Stomach (tissue), 9 donors: ENCODE measurements around the gene PCDHA9. TPM values are rescaled to one million over a fixed set of nuclear protein-coding genes. Genes with fewer than 3 reads are reported as not detected.
"Not testable (repeated sequence)": the region's sequence is repeated elsewhere in the genome, so short reads cannot be mapped to it uniquely, and the experiment has no call there.

Source experiments
- DNase-seq, 2 donors: peaks; one replicate each; pipeline versions ENCODE4 v3.0.0 to v3.0.0-alpha.2; 2013 to 2019
- H3K27ac ChIP-seq, 5 donors: fragments of 200-600 bp in 4 of 5; sonication (generic) in 4 of 5; one replicate each; pipeline ENCODE4 v1.5.1; 2013 to 2019; ENCODE audit warnings: mild to moderate bottlenecking in 1 of 5, moderate library complexity in 1 of 5
- H3K27me3 ChIP-seq, 3 donors: fragments of 200-600 bp; sonication (generic); one replicate each; pipeline ENCODE4 v1.5.1; 2017 to 2019; ENCODE audit warnings: mixed run types in 1 of 3
- H3K36me3 ChIP-seq, 4 donors: fragments of 200-600 bp; sonication (generic); 1 replicate in 3 of 4; 2 replicates in 1 of 4; pipeline ENCODE4 v1.5.1; 2016 to 2019
- H3K4me1 ChIP-seq, 4 donors: fragments of 200-600 bp; sonication (generic); one replicate each; pipeline ENCODE4 v1.5.1; 2016 to 2019
- H3K4me3 ChIP-seq, 4 donors: fragments of 200-600 bp; sonication (generic) in 3 of 4; one replicate each; pipeline ENCODE4 v1.5.1; 2016 to 2019; ENCODE audit warnings: mild to moderate bottlenecking in 1 of 4
- H3K9me3 ChIP-seq, 4 donors: fragments of 200-600 bp; sonication (generic); one replicate each; pipeline ENCODE4 v1.5.1; 2016 to 2019
- EP300 ChIP-seq: sonication (generic); formaldehyde crosslinking; IDR thresholded peaks from one replicate; pipeline ENCODE4 v1.6.1; 2017; ENCODE audit warnings: antibody characterized with exemption
- POLR2A ChIP-seq, 4 donors: fragments of 450-650 bp; IDR thresholded peaks; one replicate each; pipeline ENCODE4 v1.6.1; 2016; ENCODE audit warnings: antibody characterized with exemption in 4 of 4, control low read depth in 2 of 4, mild to moderate bottlenecking in 1 of 4, moderate library complexity in 1 of 4
- POLR2AphosphoS5 ChIP-seq, 3 donors: sonication (generic); formaldehyde crosslinking; IDR thresholded peaks; one replicate each; pipeline ENCODE4 v1.6.1; 2016; ENCODE audit warnings: antibody characterized with exemption in 3 of 3
- whole genome bisulfite sequencing, 5 donors: extraction: QIAGEN DNeasy Blood & Tissue Kit in 3 of 5; methylation state at CpG; one replicate each; pipeline versions ENCODE4 v1.1.5 to v1.1.7; 2013 to 2018; 5-methylcytosine and 5-hydroxymethylcytosine counted together
- intact Hi-C: fragments of 100-400 bp; cut with DNase I; formaldehyde crosslinking; loops from one replicate; pipeline ENCODE4 v1.15.1; 2023; ENCODE audit warnings: low total_unique reads
- polyA plus RNA-seq, 3 donors: library from polyadenylated mRNA; stranded (reverse); fragments of 200-250 nt; gene quantifications; one replicate each; pipeline ENCODE4 v1.2.3, GENCODE V29; 2013
- total RNA-seq, 5 donors: library from RNA; depleted of rRNA; stranded (reverse); fragments of >200 nt; gene quantifications; one replicate each; pipeline versions ENCODE4 v1.1.0 to v1.2.3, GENCODE V29; 2014 to 2016
- TF ChIP-seq, protein P1 (sequence below), 7 experiments: fragments of 450-650 bp in 4 of 7; fragments of 200-600 bp in 3 of 7; sonication (generic) in 3 of 7; IDR thresholded peaks; one replicate each; pipeline ENCODE4 v1.5.1; 2016 to 2019; ENCODE audit warnings: antibody characterized with exemption in 7 of 7, control low read depth in 2 of 7, mild to moderate bottlenecking in 1 of 7
- donor health status: healthy with polysubstance abuse.
- donor health status: Bipolar disorder and iron deficiency.
- donor health status: healthy.

The PCDHA9 gene
- total and polyA plus RNA-seq, 8 donors = 0.03 to 3.3 (median 0.59) TPM; not detected in 4

DNA sequence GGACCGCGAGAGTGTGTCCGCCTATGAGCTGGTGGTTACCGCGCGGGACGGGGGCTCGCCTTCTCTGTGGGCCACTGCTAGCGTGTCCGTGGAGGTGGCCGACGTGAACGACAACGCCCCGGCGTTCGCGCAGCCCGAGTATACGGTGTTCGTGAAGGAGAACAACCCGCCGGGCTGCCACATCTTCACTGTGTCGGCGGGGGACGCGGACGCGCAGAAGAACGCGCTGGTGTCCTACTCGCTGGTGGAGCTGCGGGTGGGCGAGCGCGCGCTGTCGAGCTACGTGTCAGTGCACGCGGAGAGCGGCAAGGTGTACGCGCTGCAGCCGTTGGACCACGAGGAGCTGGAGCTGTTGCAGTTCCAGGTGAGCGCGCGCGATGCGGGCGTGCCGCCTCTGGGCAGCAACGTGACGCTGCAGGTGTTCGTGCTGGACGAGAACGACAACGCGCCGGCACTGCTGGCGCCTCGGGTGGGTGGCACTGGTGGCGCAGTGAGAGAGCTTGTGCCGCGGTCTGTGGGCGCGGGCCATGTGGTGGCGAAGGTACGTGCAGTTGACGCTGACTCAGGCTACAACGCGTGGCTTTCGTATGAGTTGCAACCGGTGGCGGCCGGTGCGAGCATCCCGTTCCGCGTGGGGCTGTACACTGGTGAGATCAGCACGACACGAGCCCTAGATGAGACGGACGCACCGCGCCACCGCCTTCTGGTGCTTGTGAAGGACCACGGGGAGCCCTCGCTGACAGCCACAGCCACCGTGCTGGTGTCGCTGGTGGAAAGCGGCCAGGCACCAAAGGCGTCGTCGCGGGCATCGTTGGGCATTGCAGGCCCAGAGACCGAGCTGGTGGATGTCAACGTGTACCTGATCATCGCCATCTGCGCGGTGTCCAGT, 12.3 kb upstream of the PCDHA9 start:
- H3K9me3 ChIP-seq = peaks cover 19 to 66% (median 40%) of the 10 kb centered on the region in 4 donors
- intact Hi-C loops = no loop called here
- H3K36me3 ChIP-seq = no peaks in the 10 kb centered on the region
- no peaks in the 10 kb centered on the region for H3K4me1 ChIP-seq
- H3K27ac ChIP-seq = no peak overlapping the region
- WGBS, 5 donors = 45 to 62% (median 49%) methylated on average over 42 to 103 of the region's 103 CpGs
- no peak for DNase-seq
- TF ChIP-seq POLR2AphosphoS5 (IDR thresholded peaks at IDR 0.05) (no peak), EP300 (no peak), POLR2A (IDR thresholded peaks at IDR 0.05) (no peak)
- TF ChIP-seq, protein P1, sequence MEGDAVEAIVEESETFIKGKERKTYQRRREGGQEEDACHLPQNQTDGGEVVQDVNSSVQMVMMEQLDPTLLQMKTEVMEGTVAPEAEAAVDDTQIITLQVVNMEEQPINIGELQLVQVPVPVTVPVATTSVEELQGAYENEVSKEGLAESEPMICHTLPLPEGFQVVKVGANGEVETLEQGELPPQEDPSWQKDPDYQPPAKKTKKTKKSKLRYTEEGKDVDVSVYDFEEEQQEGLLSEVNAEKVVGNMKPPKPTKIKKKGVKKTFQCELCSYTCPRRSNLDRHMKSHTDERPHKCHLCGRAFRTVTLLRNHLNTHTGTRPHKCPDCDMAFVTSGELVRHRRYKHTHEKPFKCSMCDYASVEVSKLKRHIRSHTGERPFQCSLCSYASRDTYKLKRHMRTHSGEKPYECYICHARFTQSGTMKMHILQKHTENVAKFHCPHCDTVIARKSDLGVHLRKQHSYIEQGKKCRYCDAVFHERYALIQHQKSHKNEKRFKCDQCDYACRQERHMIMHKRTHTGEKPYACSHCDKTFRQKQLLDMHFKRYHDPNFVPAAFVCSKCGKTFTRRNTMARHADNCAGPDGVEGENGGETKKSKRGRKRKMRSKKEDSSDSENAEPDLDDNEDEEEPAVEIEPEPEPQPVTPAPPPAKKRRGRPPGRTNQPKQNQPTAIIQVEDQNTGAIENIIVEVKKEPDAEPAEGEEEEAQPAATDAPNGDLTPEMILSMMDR (IDR thresholded peaks at IDR 0.05) = no peak
- H3K27me3 ChIP-seq = peaks cover 0 to 60% (median 4%) of the 10 kb centered on the region in 3 donors
- no peak overlapping the region for H3K4me3 ChIP-seq

DNA sequence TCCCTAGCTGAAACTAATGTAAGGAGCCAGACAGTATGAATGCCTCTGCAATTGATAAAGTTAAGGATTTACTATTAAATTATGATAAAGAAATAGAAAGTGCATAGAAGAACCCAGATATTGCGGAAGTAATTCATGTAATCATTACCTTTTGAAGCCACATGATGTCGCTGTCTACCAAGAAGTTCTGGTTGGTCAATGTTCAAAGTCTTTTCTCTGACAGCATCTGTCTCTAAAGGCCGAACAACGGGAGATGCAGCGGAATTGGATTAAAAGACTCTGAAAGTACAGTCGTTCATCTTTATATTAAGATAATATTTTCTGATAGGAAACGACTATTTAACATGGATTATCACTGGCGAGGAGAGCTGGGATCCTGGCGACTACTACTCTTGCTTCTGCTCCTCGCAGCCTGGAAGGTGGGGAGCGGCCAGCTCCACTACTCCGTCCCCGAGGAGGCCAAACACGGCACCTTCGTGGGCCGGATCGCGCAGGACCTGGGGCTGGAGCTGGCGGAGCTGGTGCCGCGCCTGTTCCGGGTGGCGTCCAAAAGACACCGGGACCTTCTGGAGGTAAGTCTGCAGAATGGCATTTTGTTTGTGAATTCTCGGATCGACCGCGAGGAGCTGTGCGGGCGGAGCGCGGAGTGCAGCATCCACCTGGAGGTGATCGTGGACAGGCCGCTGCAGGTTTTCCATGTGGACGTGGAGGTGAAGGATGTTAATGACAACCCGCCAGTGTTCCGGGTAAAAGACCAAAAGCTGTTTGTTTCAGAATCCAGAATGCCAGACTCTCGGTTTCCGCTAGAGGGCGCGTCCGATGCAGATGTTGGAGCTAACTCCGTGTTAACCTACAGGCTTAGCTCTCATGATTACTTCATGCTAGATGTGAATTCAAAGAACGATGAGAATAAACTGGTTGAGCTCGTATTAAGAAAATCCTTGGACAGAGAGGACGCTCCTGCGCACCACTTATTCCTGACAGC, 6.9 kb upstream of the PCDHA9 start, which contains the start of gene PCDHA8:
Gene PCDHA8, plus strand, starts transcription at position 210 of the 985 bp plus-strand sequence. Its CDS starts 135 bp downstream, at position 345.
- intact Hi-C loops = no loop called here
- Histone ChIP-seq H3K27ac (no peak within 1 kb of the TSS), H3K4me3 (no peak within 1 kb of the TSS), H3K4me1 (no peaks in the 10 kb centered on the region), H3K27me3 (peaks cover 0 to 46% (median 6%) of the 10 kb centered on the region in 3 donors), H3K36me3 (no peaks in the 10 kb centered on the region), H3K9me3 (peaks cover 18 to 78% (median 46%) of the 10 kb centered on the region in 4 donors)
- TF ChIP-seq EP300 (no peak), POLR2AphosphoS5 (IDR thresholded peaks at IDR 0.05) (no peak), POLR2A (IDR thresholded peaks at IDR 0.05) (no peak)
- TF ChIP-seq, protein P1 (IDR thresholded peaks at IDR 0.05) = no peak
- no peak for DNase-seq
- 20 to 36% (median 26%) methylated on average over 21 to 47 of the region's 47 CpGs for WGBS, 5 donors

DNA sequence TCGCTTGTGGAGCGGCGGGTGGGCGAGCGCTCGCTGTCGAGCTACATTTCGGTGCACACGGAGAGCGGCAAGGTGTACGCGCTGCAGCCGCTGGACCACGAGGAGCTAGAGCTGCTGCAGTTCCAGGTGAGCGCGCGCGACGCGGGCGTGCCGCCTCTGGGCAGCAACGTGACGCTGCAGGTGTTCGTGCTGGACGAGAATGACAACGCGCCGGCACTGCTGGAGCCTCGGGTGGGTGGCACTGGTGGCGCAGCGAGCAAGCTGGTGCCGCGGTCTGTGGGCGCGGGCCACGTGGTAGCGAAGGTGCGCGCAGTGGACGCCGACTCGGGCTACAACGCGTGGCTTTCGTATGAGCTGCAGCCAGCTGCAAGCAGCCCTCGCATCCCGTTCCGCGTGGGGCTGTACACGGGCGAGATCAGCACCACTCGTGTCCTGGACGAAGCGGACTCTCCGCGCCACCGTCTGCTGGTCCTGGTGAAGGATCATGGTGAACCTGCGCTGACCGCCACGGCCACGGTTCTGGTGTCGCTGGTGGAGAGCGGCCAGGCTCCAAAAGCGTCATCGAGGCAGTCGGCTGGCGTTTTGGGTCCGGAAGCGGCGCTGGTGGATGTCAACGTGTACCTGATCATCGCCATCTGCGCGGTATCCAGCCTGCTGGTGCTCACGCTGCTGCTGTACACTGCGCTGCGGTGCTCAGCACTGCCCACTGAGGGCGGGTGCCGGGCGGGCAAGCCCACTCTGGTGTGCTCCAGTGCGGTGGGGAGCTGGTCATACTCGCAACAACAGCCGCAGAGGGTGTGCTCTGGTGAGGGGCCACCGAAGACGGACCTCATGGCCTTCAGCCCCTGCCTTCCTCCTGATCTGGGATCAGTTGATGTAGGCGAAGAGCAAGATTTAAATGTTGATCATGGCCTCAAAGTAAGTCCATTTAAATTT, 5.1 kb upstream of the PCDHA9 start:
- 49 to 64% (median 54%) methylated on average over 46 to 87 of the region's 87 CpGs; no CpG with 5 or more reads in 1 of the 5 donors for WGBS, 5 donors
- no peak for DNase-seq
- no peak for TF ChIP-seq POLR2AphosphoS5 (IDR thresholded peaks at IDR 0.05)
- TF ChIP-seq EP300 = no peak
- TF ChIP-seq, protein P1 (IDR thresholded peaks at IDR 0.05) = no peak
- Histone ChIP-seq H3K9me3 (peaks cover 13 to 77% (median 48%) of the 10 kb centered on the region in 4 donors), H3K36me3 (no peaks in the 10 kb centered on the region), H3K4me3 (no peak overlapping the region), H3K27ac (no peak overlapping the region), H3K27me3 (peaks cover 0 to 48% (median 7%) of the 10 kb centered on the region in 3 donors), H3K4me1 (no peaks in the 10 kb centered on the region)
- intact Hi-C loops = no loop called here

DNA sequence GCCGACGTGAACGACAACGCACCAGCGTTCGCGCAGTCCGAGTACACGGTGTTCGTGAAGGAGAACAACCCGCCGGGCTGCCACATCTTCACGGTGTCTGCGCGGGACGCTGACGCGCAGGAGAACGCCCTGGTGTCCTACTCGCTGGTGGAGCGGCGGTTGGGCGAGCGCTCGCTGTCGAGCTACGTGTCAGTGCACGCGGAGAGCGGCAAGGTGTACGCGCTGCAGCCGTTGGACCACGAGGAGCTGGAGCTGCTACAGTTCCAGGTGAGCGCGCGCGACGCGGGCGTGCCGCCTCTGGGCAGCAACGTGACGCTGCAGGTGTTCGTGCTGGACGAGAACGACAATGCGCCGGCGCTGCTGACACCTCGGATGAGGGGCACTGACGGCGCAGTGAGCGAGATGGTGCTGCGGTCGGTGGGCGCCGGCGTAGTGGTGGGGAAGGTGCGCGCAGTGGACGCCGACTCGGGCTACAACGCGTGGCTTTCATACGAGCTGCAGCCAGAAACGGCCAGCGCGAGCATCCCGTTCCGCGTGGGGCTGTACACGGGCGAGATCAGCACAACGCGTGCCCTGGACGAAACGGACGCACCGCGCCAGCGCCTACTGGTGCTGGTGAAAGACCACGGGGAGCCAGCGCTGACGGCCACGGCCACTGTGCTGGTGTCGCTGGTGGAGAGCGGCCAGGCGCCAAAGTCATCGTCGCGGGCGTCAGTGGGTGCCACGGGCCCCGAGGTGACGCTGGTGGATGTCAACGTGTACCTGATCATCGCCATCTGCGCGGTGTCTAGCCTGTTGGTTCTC, 1.9 kb downstream of the PCDHA9 start:
- 47 to 58% (median 54%) methylated on average over 49 to 101 of the region's 101 CpGs; no CpG with 5 or more reads in 1 of the 5 donors for WGBS, 5 donors
- DNase-seq, intact Hi-C loops: not testable (repeated sequence)

More for the DNA sequence above, 1.9 kb downstream of the PCDHA9 start:
- not testable (repeated sequence) for H3K36me3 ChIP-seq, H3K27ac ChIP-seq, H3K4me3 ChIP-seq, H3K4me1 ChIP-seq
- peaks cover 0 to 49% (median 6%) of the 10 kb centered on the region in 3 donors for H3K27me3 ChIP-seq
- peaks cover 0 to 60% (median 51%) of the 10 kb centered on the region in 4 donors for H3K9me3 ChIP-seq
